ENCODE results near the gene CCDC191.

Gene CCDC191

GRCh38 chr3:114092151-114093015, 36.1 kb upstream of the CCDC191 start:
- no peak for TF ChIP-seq CTCF (conservative IDR thresholded peaks at IDR 0.05; ENCODE audit: low read depth, low read length)
- Histone ChIP-seq H4K20me1 (ENCODE audit: insufficient read depth) (no peaks in the 10 kb centered on the region), H3K4me2 (no peak overlapping the region), H3K27me3 (ENCODE audit: insufficient read depth, low read depth) (no peaks in the 10 kb centered on the region), H3K79me2 (ENCODE audit: insufficient read depth, low read depth) (no peaks in the 10 kb centered on the region), H3K36me3 (ENCODE audit: insufficient read depth) (no peaks in the 10 kb centered on the region), H3K4me1 (ENCODE audit: low read depth, poor library complexity, severe bottlenecking) (no peaks in the 10 kb centered on the region), H3K27ac (no peak overlapping the region), H2AFZ (ENCODE audit: low read depth) (no peak overlapping the region), H3K4me3 (IDR thresholded peaks at IDR 0.05; ENCODE audit: insufficient read depth, low read depth, low read length) (no peak overlapping the region), H3K9ac (no peak overlapping the region)

GRCh38 chr3:114089675-114090074, 33.3 kb upstream of the CCDC191 start:
- H3K27me3 ChIP-seq (ENCODE audit: insufficient read depth, low read depth), result no peaks in the 10 kb centered on the region
- no peaks in the 10 kb centered on the region for H3K79me2 ChIP-seq (ENCODE audit: insufficient read depth, low read depth)
- no peaks in the 10 kb centered on the region for H3K4me1 ChIP-seq (ENCODE audit: low read depth, poor library complexity, severe bottlenecking)
- no peaks in the 10 kb centered on the region for H4K20me1 ChIP-seq (ENCODE audit: insufficient read depth)
- no peak overlapping the region for H2AFZ ChIP-seq (ENCODE audit: low read depth)
- H3K4me3 ChIP-seq (IDR thresholded peaks at IDR 0.05; ENCODE audit: insufficient read depth, low read depth, low read length), result no peak overlapping the region
- no peak overlapping the region for H3K9ac ChIP-seq
- no peak overlapping the region for H3K27ac ChIP-seq
- no peak overlapping the region for H3K4me2 ChIP-seq
- no peak for TF ChIP-seq CTCF (conservative IDR thresholded peaks at IDR 0.05; ENCODE audit: low read depth, low read length)
- peaks cover 4% of the 10 kb centered on the region; the same call in 1 of the 2 replicates for H3K36me3 ChIP-seq (ENCODE audit: insufficient read depth)

- H3K4me1 ChIP-seq (ENCODE audit: low read depth, poor library complexity, severe bottlenecking), result no peaks in the 10 kb centered on the region
Observed at GRCh38 chr3:114086356-114086755, 30.0 kb upstream of the CCDC191 start.

GRCh38 chr3:114083112-114083511, 26.8 kb upstream of the CCDC191 start:
- no peaks in the 10 kb centered on the region for H3K79me2 ChIP-seq (ENCODE audit: insufficient read depth, low read depth)
- H3K27me3 ChIP-seq (ENCODE audit: insufficient read depth, low read depth), result no peaks in the 10 kb centered on the region
- no peak overlapping the region for H3K4me2 ChIP-seq
- no peak overlapping the region for H3K9ac ChIP-seq
- no peaks in the 10 kb centered on the region for H3K4me1 ChIP-seq (ENCODE audit: low read depth, poor library complexity, severe bottlenecking)
- H3K27ac ChIP-seq, result no peak overlapping the region
- H2AFZ ChIP-seq (ENCODE audit: low read depth), result no peak overlapping the region
- no peak overlapping the region for H3K4me3 ChIP-seq (IDR thresholded peaks at IDR 0.05; ENCODE audit: insufficient read depth, low read depth, low read length)
- peaks cover 18% of the 10 kb centered on the region; the same call in 1 of the 2 replicates for H3K36me3 ChIP-seq (ENCODE audit: insufficient read depth)
- no peaks in the 10 kb centered on the region for H4K20me1 ChIP-seq (ENCODE audit: insufficient read depth)
- no peak for TF ChIP-seq CTCF (conservative IDR thresholded peaks at IDR 0.05; ENCODE audit: low read depth, low read length)

More at GRCh38 chr3:114086356-114086755, 30.0 kb upstream of the CCDC191 start:
- Histone ChIP-seq H2AFZ (ENCODE audit: low read depth) (no peak overlapping the region), H3K4me3 (IDR thresholded peaks at IDR 0.05; ENCODE audit: insufficient read depth, low read depth, low read length) (no peak overlapping the region), H3K36me3 (ENCODE audit: insufficient read depth) (peaks cover 8% of the 10 kb centered on the region; the same call in 1 of the 2 replicates), H4K20me1 (ENCODE audit: insufficient read depth) (no peaks in the 10 kb centered on the region), H3K27me3 (ENCODE audit: insufficient read depth, low read depth) (no peaks in the 10 kb centered on the region), H3K9ac (no peak overlapping the region), H3K79me2 (ENCODE audit: insufficient read depth, low read depth) (no peaks in the 10 kb centered on the region), H3K27ac (no peak overlapping the region), H3K4me2 (no peak overlapping the region)
- no peak for TF ChIP-seq CTCF (conservative IDR thresholded peaks at IDR 0.05; ENCODE audit: low read depth, low read length)

Measured in KMS-11 (cell line).